T-cell (primary cell): Measurements from ENCODE around the gene AQP9. TPM values are rescaled to one million over a fixed set of nuclear protein-coding genes. Genes with fewer than 3 reads are reported as not detected.

Experiments used
- ATAC-seq, 4 experiments: fragments of 200-7000 bp in 3 of 4; fragments of 150-1000 bp in 1 of 4; cut with Tn5 transposase; replicated peaks in 1 of 4; 1 replicate in 3 of 4; 2 replicates in 1 of 4; pipeline ENCODE4 v1.10.0; 2021; ENCODE audit warnings: moderate library complexity in 3 of 4, mild to moderate bottlenecking in 2 of 4, moderate number of reproducible peaks in 1 of 4
- CTCF ChIA-PET, 2 donors: fragments of 300-600 bp; sonication (Branson Sonifier 250); formaldehyde crosslinking; loops; one replicate each; lab custom pipeline; 2022; ENCODE audit warnings: antibody characterized with exemption in 2 of 2; lab: Charles Lee
- POLR2A ChIA-PET, 2 donors: fragments of 300-600 bp; sonication (Branson Sonifier 250); formaldehyde crosslinking; loops; one replicate each; lab custom pipeline; 2022; ENCODE audit warnings: antibody characterized with exemption in 2 of 2; lab: Charles Lee
- DNase-seq, 35 experiments: peaks; one replicate each; pipeline versions ENCODE4 v3.0.0 to v3.0.0-alpha.2; 2013 to 2023
- H3K27ac ChIP-seq: one replicate; pipeline ENCODE4 v1.5.1; 2013; ENCODE audit warnings: low read length
- H3K27me3 ChIP-seq, 2 experiments: replicated peaks in 1 of 2; 1 replicate in 1 of 2; 2 replicates in 1 of 2; pipeline versions ENCODE4 v1.6.1 to v1.7.0; 2013; ENCODE audit warnings: low read length in 1 of 2, mixed read lengths in 1 of 2; ENCODE audit not compliant: control insufficient read depth in 2 of 2, insufficient read depth in 2 of 2; ENCODE audit errors: extremely low read depth in 1 of 2
- H3K36me3 ChIP-seq, 2 donors: 1 replicate in 1 of 2; 2 replicates in 1 of 2; pipeline versions ENCODE4 v1.6.1 to v1.7.0; 2013; ENCODE audit warnings: low read length in 1 of 2; ENCODE audit not compliant: control insufficient read depth in 2 of 2, insufficient read depth in 1 of 2; ENCODE audit errors: extremely low read depth in 1 of 2
- H3K4me1 ChIP-seq, 2 experiments: 1 replicate in 1 of 2; 2 replicates in 1 of 2; pipeline versions ENCODE4 v1.6.1 to v1.7.0; 2013; ENCODE audit warnings: low read length in 2 of 2, mixed read lengths in 1 of 2; ENCODE audit not compliant: insufficient read depth in 2 of 2, control insufficient read depth in 1 of 2; ENCODE audit errors: extremely low read depth in 1 of 2
- H3K4me3 ChIP-seq, 2 donors: 1 replicate in 1 of 2; 2 replicates in 1 of 2; pipeline versions ENCODE4 v1.5.1 to v1.7.0; 2013; ENCODE audit warnings: mild to moderate bottlenecking in 2 of 2, low read length in 1 of 2, moderate library complexity in 1 of 2; ENCODE audit not compliant: control insufficient read depth in 1 of 2; ENCODE audit errors: extremely low read depth in 1 of 2
- H3K9me3 ChIP-seq: 2 replicates; pipeline ENCODE4 v1.7.0; 2013
- H3K27ac Mint-ChIP-seq, 2 donors: one replicate each; pipeline ENCODE4 v1.8.0; 2020 to 2021; ENCODE audit warnings: mild to moderate bottlenecking in 2 of 2, mixed read lengths in 2 of 2
- H3K27me3 Mint-ChIP-seq, 2 donors: one replicate each; pipeline ENCODE4 v1.8.0; 2021 to 2022; ENCODE audit warnings: mixed read lengths in 2 of 2
- H3K36me3 Mint-ChIP-seq: one replicate; pipeline ENCODE4 v1.8.0; 2021; ENCODE audit warnings: mixed read lengths
- H3K4me1 Mint-ChIP-seq, 3 donors: one replicate each; pipeline ENCODE4 v1.8.0; 2020 to 2022; ENCODE audit warnings: mixed read lengths in 3 of 3, mild to moderate bottlenecking in 1 of 3
- H3K4me3 Mint-ChIP-seq, 3 donors: one replicate each; pipeline ENCODE4 v1.8.0; 2020 to 2022; ENCODE audit warnings: mild to moderate bottlenecking in 3 of 3, mixed read lengths in 3 of 3, moderate library complexity in 3 of 3
- H3K9me3 Mint-ChIP-seq, 3 donors: one replicate each; pipeline ENCODE4 v1.8.0; 2020 to 2022; ENCODE audit warnings: mixed read lengths in 3 of 3
- WGBS: methylation state at CpG from one replicate; pipeline ENCODE4 v1.1.5; 2013; ENCODE audit warnings: missing lambda C conversion rate; ENCODE audit not compliant: insufficient coverage; 5-methylcytosine and 5-hydroxymethylcytosine counted together
- total RNA-seq, 35 experiments: library from RNA in 6 of 35; stranded (reverse) in 6 of 35; fragments of 120-200 nt in 1 of 35; gene quantifications; one replicate each; pipeline versions ENCODE4 v1.2.1 to v1.2.4 and lab custom pipeline; 2013 to 2026

AQP9 gene
- total RNA-seq, 5 donors from 2014 or later (not counting 1 experiment from before 2014, with no cell fraction given) = 0.09 to 0.23 TPM; not detected in 3

- Mint-ChIP-seq H3K9me3 (no peaks in the 10 kb centered on the region), H3K27ac (no peak overlapping the region), H3K27me3 (peaks cover 15 to 27% of the 10 kb centered on the region in 2 donors), H3K4me3 (no peak overlapping the region), H3K4me1 (no peaks in the 10 kb centered on the region), H3K36me3 (no peaks in the 10 kb centered on the region)
- CTCF ChIA-PET = no interaction called here
- POLR2A ChIA-PET = no interaction called here
- no peaks in the 10 kb centered on the region for H3K9me3 ChIP-seq
- H3K4me1 ChIP-seq = no peaks in the 10 kb centered on the region
- peaks cover 0 to 4% of the 10 kb centered on the region in 2 experiments for H3K27me3 ChIP-seq
- H3K4me3 ChIP-seq = no peak overlapping the region
- no CpG with 5 or more reads among the region's 1 CpG for WGBS
- ATAC-seq = no peak
- no peak for DNase-seq
- no peaks in the 10 kb centered on the region for H3K36me3 ChIP-seq
- no peak overlapping the region for H3K27ac ChIP-seq
These were observed 20.6 kb upstream of the AQP9 start for GRCh38 chr15:58117619-58118018.

GRCh38 chr15:58118272-58118671 lies 19.9 kb upstream of the AQP9 start:
- H3K4me1 ChIP-seq = no peaks in the 10 kb centered on the region
- DNase-seq = no peak
- ChIA-PET POLR2A (no interaction called here), CTCF (no interaction called here)
- Mint-ChIP-seq H3K27me3 (peaks cover 9 to 23% of the 10 kb centered on the region in 2 donors), H3K4me1 (no peaks in the 10 kb centered on the region), H3K4me3 (no peak overlapping the region), H3K36me3 (no peaks in the 10 kb centered on the region), H3K9me3 (no peaks in the 10 kb centered on the region), H3K27ac (no peak overlapping the region)
- ATAC-seq = no peak
- 78% methylated on average over 4 of the region's 5 CpGs for WGBS
- H3K4me3 ChIP-seq = no peak overlapping the region
- H3K9me3 ChIP-seq = no peaks in the 10 kb centered on the region
- no peak overlapping the region for H3K27ac ChIP-seq
- H3K27me3 ChIP-seq = peaks cover 0 to 4% of the 10 kb centered on the region in 2 experiments
- H3K36me3 ChIP-seq = no peaks in the 10 kb centered on the region

- H3K4me1 ChIP-seq = no peaks in the 10 kb centered on the region
- Mint-ChIP-seq H3K4me1 (no peaks in the 10 kb centered on the region), H3K4me3 (no peak overlapping the region), H3K36me3 (no peaks in the 10 kb centered on the region), H3K27me3 (peaks cover 12 to 24% of the 10 kb centered on the region in 2 donors), H3K27ac (no peak overlapping the region), H3K9me3 (no peaks in the 10 kb centered on the region)
- H3K9me3 ChIP-seq = no peaks in the 10 kb centered on the region
- H3K27me3 ChIP-seq = peaks cover 0 to 4% of the 10 kb centered on the region in 2 experiments
- CTCF ChIA-PET = no interaction called here
- DNase-seq (no peak), ATAC-seq (no peak)
- WGBS = no CpG with 5 or more reads among the region's 1 CpG
- H3K36me3 ChIP-seq = no peaks in the 10 kb centered on the region
- no peak overlapping the region for H3K27ac ChIP-seq
- POLR2A ChIA-PET = no interaction called here
- no peak overlapping the region for H3K4me3 ChIP-seq
These were observed 19.2 kb upstream of the AQP9 start for GRCh38 chr15:58119016-58119415.

- Mint-ChIP-seq H3K27ac (no peak overlapping the region), H3K27me3 (peaks cover 12 to 30% of the 10 kb centered on the region in 2 donors), H3K36me3 (no peaks in the 10 kb centered on the region), H3K4me1 (no peaks in the 10 kb centered on the region), H3K4me3 (no peak overlapping the region), H3K9me3 (peaks cover 0 to 6% (median 6%) of the 10 kb centered on the region in 3 donors)
- no peak for ATAC-seq
- Histone ChIP-seq H3K36me3 (no peaks in the 10 kb centered on the region), H3K9me3 (no peaks in the 10 kb centered on the region), H3K4me3 (no peak overlapping the region), H3K27ac (no peak overlapping the region), H3K27me3 (peaks cover 0 to 2% of the 10 kb centered on the region in 2 experiments), H3K4me1 (no peaks in the 10 kb centered on the region)
- POLR2A ChIA-PET = no interaction called here
- WGBS = 100% methylated on average over 1 of the region's 1 CpG
- DNase-seq = no peak
- CTCF ChIA-PET = no interaction called here
These were observed 13.6 kb upstream of the AQP9 start for GRCh38 chr15:58124585-58124984.

GRCh38 chr15:58125333-58125732 lies 12.8 kb upstream of the AQP9 start:
- Mint-ChIP-seq H3K4me1 (no peaks in the 10 kb centered on the region), H3K4me3 (no peak overlapping the region), H3K9me3 (peaks cover 0 to 6% (median 6%) of the 10 kb centered on the region in 3 donors), H3K27me3 (peaks cover 12 to 25% of the 10 kb centered on the region in 2 donors), H3K27ac (no peak overlapping the region), H3K36me3 (no peaks in the 10 kb centered on the region)
- Histone ChIP-seq H3K4me1 (no peaks in the 10 kb centered on the region), H3K4me3 (no peak overlapping the region), H3K27me3 (no peaks in the 10 kb centered on the region), H3K36me3 (no peaks in the 10 kb centered on the region), H3K9me3 (no peaks in the 10 kb centered on the region), H3K27ac (no peak overlapping the region)
- ChIA-PET CTCF (no interaction called here), POLR2A (no interaction called here)
- DNase-seq (no peak), ATAC-seq (no peak)

GRCh38 chr15:58134886-58135285 lies 3.3 kb upstream of the AQP9 start:
- Mint-ChIP-seq H3K4me1 (no peaks in the 10 kb centered on the region), H3K27ac (no peak overlapping the region), H3K27me3 (peaks cover 7 to 21% of the 10 kb centered on the region in 2 donors), H3K9me3 (no peaks in the 10 kb centered on the region), H3K36me3 (no peaks in the 10 kb centered on the region), H3K4me3 (no peak overlapping the region)
- Histone ChIP-seq H3K4me1 (no peaks in the 10 kb centered on the region), H3K27me3 (peaks cover 0 to 2% of the 10 kb centered on the region in 2 experiments), H3K4me3 (no peak overlapping the region), H3K9me3 (no peaks in the 10 kb centered on the region), H3K27ac (no peak overlapping the region), H3K36me3 (no peaks in the 10 kb centered on the region)
- POLR2A ChIA-PET = no interaction called here
- CTCF ChIA-PET = no interaction called here
- DNase-seq (no peak), ATAC-seq (no peak)
- WGBS = 100% methylated on average over 2 of the region's 4 CpGs
